CD4-positive, alpha-beta T cell treated with Interleukin-12 subunit alpha and Interleukin-12 subunit beta, for 1 hour (primary cell): Measurements from ENCODE around the gene CTSZ.
A peak's percentile ranks its signal among the peaks of the same experiment; 100 is the strongest.
"Not testable (repeated sequence)": the region's sequence is repeated elsewhere in the genome, so short reads cannot be mapped to it uniquely, and the experiment has no call there.

ENCODE experiments used
- DNase-seq: peaks from one replicate; pipeline ENCODE4 v3.0.0-alpha.2; 2020

The CTSZ gene

GRCh38 chr20:59013031-59013951, 6.2 kb upstream of the CTSZ start:
- DNase-seq, result no peak

GRCh38 chr20:59011874-59012157, 4.8 kb upstream of the CTSZ start:
- not testable (repeated sequence) for DNase-seq

GRCh38 chr20:59010995-59011873, 4.2 kb upstream of the CTSZ start:
- no peak for DNase-seq

- DNase-seq, result no peak
These were observed 3.4 kb upstream of the CTSZ start for GRCh38 chr20:59010321-59010994.

- no peak for DNase-seq
These were observed 1.8 kb upstream of the CTSZ start for GRCh38 chr20:59008715-59009336.

GRCh38 chr20:59007665-59008511, 834 bp upstream of the CTSZ start:
- DNase-seq, result peak; percentile 33

- DNase-seq, result no peak
These were observed 739 bp downstream of the CTSZ start for GRCh38 chr20:59006167-59006863.

GRCh38 chr20:59005523-59006166, 1.4 kb downstream of the CTSZ start:
- DNase-seq, result no peak

GRCh38 chr20:59004763-59005522, 2.1 kb downstream of the CTSZ start:
- peak; percentile 50 for DNase-seq

- DNase-seq, result peak; percentile 64
These were observed 2.6 kb downstream of the CTSZ start for GRCh38 chr20:59004493-59004762.

GRCh38 chr20:59003836-59004492, 3.1 kb downstream of the CTSZ start:
- no peak for DNase-seq

GRCh38 chr20:59002874-59003399, 4.1 kb downstream of the CTSZ start:
- no peak for DNase-seq

GRCh38 chr20:59002388-59002787, 4.7 kb downstream of the CTSZ start:
- no peak for DNase-seq

GRCh38 chr20:59001449-59002171, 5.4 kb downstream of the CTSZ start:
- no peak for DNase-seq

GRCh38 chr20:59001068-59001448, 6.0 kb downstream of the CTSZ start:
- DNase-seq, result no peak

- no peak for DNase-seq
These were observed 6.7 kb downstream of the CTSZ start for GRCh38 chr20:59000326-59000725.

GRCh38 chr20:58998656-58999055, 8.4 kb downstream of the CTSZ start:
- no peak for DNase-seq

GRCh38 chr20:58997141-58997770, 9.8 kb downstream of the CTSZ start:
- DNase-seq, result no peak
